ENCODE measurements around the gene TSPEAR.

GRCh38 chr21:44498280-44499210 lies 212.8 kb downstream of the TSPEAR start:
- TF ChIP-seq CTCF (IDR thresholded peaks at IDR 0.05) (no peak), POLR2A (IDR thresholded peaks at IDR 0.05) (no peak)
